Measurements from ENCODE around the gene NCOR2.

DNA sequence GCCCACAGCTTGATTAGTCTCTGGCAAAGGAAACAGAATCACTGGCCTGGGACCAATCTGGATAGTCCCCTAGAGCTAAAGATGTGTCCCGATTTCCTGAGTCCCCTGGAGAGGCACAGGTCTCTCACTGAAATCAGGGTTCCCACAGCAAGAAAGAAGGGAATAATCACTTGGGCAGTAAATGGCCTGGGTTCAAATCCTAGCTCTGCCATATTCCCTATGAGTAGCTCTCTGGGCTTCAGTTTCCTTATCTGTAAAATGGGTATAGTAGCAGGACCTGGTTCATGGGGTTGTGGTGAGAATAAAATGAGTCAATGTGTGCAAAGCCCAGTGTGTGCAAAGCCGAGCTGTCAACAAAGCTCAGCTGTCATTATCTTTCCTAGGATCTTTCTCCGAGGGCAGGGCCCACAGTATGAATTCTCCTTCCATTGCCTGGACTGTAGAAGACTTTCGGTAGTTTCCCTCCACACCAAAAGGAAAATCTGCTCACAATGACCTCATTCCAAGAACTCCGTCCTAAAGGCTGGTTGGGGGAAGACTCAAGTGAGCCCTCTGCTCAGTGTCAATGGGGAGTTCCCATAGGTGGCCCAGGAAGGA, 12.6 kb upstream of the NCOR2 start:
- TF ChIP-seq, protein P1, sequence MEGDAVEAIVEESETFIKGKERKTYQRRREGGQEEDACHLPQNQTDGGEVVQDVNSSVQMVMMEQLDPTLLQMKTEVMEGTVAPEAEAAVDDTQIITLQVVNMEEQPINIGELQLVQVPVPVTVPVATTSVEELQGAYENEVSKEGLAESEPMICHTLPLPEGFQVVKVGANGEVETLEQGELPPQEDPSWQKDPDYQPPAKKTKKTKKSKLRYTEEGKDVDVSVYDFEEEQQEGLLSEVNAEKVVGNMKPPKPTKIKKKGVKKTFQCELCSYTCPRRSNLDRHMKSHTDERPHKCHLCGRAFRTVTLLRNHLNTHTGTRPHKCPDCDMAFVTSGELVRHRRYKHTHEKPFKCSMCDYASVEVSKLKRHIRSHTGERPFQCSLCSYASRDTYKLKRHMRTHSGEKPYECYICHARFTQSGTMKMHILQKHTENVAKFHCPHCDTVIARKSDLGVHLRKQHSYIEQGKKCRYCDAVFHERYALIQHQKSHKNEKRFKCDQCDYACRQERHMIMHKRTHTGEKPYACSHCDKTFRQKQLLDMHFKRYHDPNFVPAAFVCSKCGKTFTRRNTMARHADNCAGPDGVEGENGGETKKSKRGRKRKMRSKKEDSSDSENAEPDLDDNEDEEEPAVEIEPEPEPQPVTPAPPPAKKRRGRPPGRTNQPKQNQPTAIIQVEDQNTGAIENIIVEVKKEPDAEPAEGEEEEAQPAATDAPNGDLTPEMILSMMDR (IDR thresholded peaks at IDR 0.05) = no peak
- TF ChIP-seq POLR2A (IDR thresholded peaks at IDR 0.05) = no peak

All from ovary (tissue), 3 donors.